SK-N-SH (cell line): ENCODE measurements around the gene TBCCD1. TPM values are rescaled to one million over a fixed set of nuclear protein-coding genes. Genes with fewer than 3 reads are reported as not detected.

Experiments used
- CTCF ChIA-PET: fragments of 300-600, 350-600 bp; formaldehyde crosslinking; extraction: SDS; loops from one replicate; lab custom pipeline; 2021; lab: Yijun Ruan, JAX
- POLR2A ChIA-PET: fragments of 350-600 bp; sonication (Branson Sonifier 250); formaldehyde crosslinking; extraction: SDS; loops from one replicate; lab custom pipeline; 2020; ENCODE audit warnings: antibody characterized with exemption, inconsistent platforms; lab: Yijun Ruan, JAX
- DNase-seq: peaks from one replicate; pipeline ENCODE4 v3.0.0; 2012
- H2AFZ ChIP-seq: fragments of 200-600 bp; sonication (generic); 2 replicates; pipeline ENCODE4 v1.8.1; 2016; ENCODE audit warnings: antibody characterized with exemption, mild to moderate bottlenecking, low read depth
- H3F3A ChIP-seq: fragments of 200-600 bp; sonication (generic); replicated peaks from 2 replicates; pipeline ENCODE3; 2016; ENCODE audit warnings: antibody characterized with exemption, mild to moderate bottlenecking; ENCODE audit not compliant: insufficient read depth
- H3K27ac ChIP-seq, 2 experiments: fragments of 200-500 bp in 1 of 2; fragments of 200-600 bp in 1 of 2; sonication (Bioruptor generic) in 1 of 2; sonication (generic), shearing (Covaris generic) in 1 of 2; 2 replicates each; pipeline versions ENCODE4 v1.5.1 to v1.6.1; 2014 to 2016; ENCODE audit warnings: low read depth in 2 of 2, inconsistent platforms in 1 of 2, low read length in 1 of 2, mild to moderate bottlenecking in 1 of 2, mixed read lengths in 1 of 2
- H3K27me3 ChIP-seq: fragments of 200-600 bp; sonication (generic), shearing (Covaris generic); 2 replicates; pipeline ENCODE4 v1.6.1; 2016; ENCODE audit warnings: mixed run types; ENCODE audit not compliant: insufficient read depth
- H3K36me3 ChIP-seq, 2 experiments: fragments of 200-500 bp in 1 of 2; fragments of 200-600 bp in 1 of 2; sonication (Bioruptor generic) in 1 of 2; sonication (generic) in 1 of 2; replicated peaks in 1 of 2; 2 replicates each; pipeline versions ENCODE3 to v1.5.1; 2014 to 2016; ENCODE audit warnings: low read length in 1 of 2, mild to moderate bottlenecking in 1 of 2; ENCODE audit not compliant: insufficient read depth in 2 of 2, control insufficient read depth in 1 of 2
- H3K4me1 ChIP-seq, 2 experiments: fragments of 200-500 bp in 1 of 2; fragments of 200-600 bp in 1 of 2; sonication (Bioruptor generic) in 1 of 2; sonication (generic), shearing (Covaris generic) in 1 of 2; 2 replicates each; pipeline versions ENCODE4 v1.5.1 to v1.6.1; 2014 to 2016; ENCODE audit warnings: low read depth in 1 of 2, low read length in 1 of 2, mixed run types in 1 of 2; ENCODE audit not compliant: insufficient read depth in 2 of 2, control insufficient read depth in 1 of 2
- H3K4me2 ChIP-seq: fragments of 200-600 bp; sonication (generic), shearing (Covaris generic); 2 replicates; pipeline ENCODE4 v1.6.1; 2017; ENCODE audit warnings: mixed run types
- H3K4me3 ChIP-seq, 2 experiments: fragments of 200-500 bp in 1 of 2; fragments of 200-600 bp in 1 of 2; sonication (Bioruptor generic) in 1 of 2; sonication (generic), shearing (Covaris generic) in 1 of 2; 2 replicates each; pipeline versions ENCODE4 v1.5.1 to v1.8.1; 2014 to 2016; ENCODE audit warnings: low read depth in 2 of 2, inconsistent platforms in 1 of 2, low read length in 1 of 2, mild to moderate bottlenecking in 1 of 2, mixed read lengths in 1 of 2, moderate library complexity in 1 of 2
- H3K79me2 ChIP-seq: fragments of 200-600 bp; sonication (generic); 2 replicates; pipeline ENCODE4 v1.8.1; 2017; ENCODE audit warnings: mild to moderate bottlenecking; ENCODE audit not compliant: insufficient read depth
- H3K9ac ChIP-seq: fragments of 200-600 bp; sonication (generic); 2 replicates; pipeline ENCODE4 v1.6.1; 2017; ENCODE audit warnings: mixed run types
- H3K9me2 ChIP-seq: fragments of 200-600 bp; sonication (generic); 2 replicates; pipeline ENCODE4 v1.6.1; 2017; ENCODE audit warnings: mixed run types
- H3K9me3 ChIP-seq: fragments of 200-600 bp; sonication (generic); 2 replicates; pipeline ENCODE4 v1.6.1; 2017; ENCODE audit warnings: mixed run types, mild to moderate bottlenecking, moderate library complexity
- H4K20me1 ChIP-seq: fragments of 200-600 bp; sonication (generic); 2 replicates; pipeline ENCODE4 v1.6.1; 2017; ENCODE audit warnings: mild to moderate bottlenecking, mixed run types; ENCODE audit not compliant: insufficient read depth
- EP300 ChIP-seq, 2 experiments: IDR thresholded peaks; 2 replicates each; pipeline versions ENCODE4 v1.4.0 to v1.6.1; 2012; ENCODE audit warnings: borderline replicate concordance in 1 of 2, low read depth in 1 of 2, low read length in 1 of 2
- EZH2phosphoT487 ChIP-seq: fragments of 200-600 bp; sonication (generic); IDR thresholded peaks from 2 replicates; pipeline ENCODE4 v1.6.1; 2017; ENCODE audit warnings: low read depth, mixed run types, mild to moderate bottlenecking, antibody characterized with exemption, moderate library complexity, borderline replicate concordance
- FOXJ3 ChIP-seq: sonication (generic); formaldehyde crosslinking; IDR thresholded peaks from 2 replicates; pipeline ENCODE4 v1.5.1; 2020; ENCODE audit warnings: mild to moderate bottlenecking, missing genetic modification reagents
- JUND ChIP-seq: IDR thresholded peaks from 2 replicates; pipeline ENCODE4 v1.4.0; 2012
- MXI1 ChIP-seq: IDR thresholded peaks from 2 replicates; pipeline ENCODE4 v1.6.1; 2012; ENCODE audit warnings: mild to moderate bottlenecking, low read depth, low read length, improper control_type of control experiment
- NFIC ChIP-seq: IDR thresholded peaks from 2 replicates; pipeline ENCODE4 v1.4.0; 2012; ENCODE audit warnings: borderline replicate concordance
- PBX3 ChIP-seq: IDR thresholded peaks from 2 replicates; pipeline ENCODE4; 2012
- POLR2AphosphoS5 ChIP-seq: IDR thresholded peaks from 2 replicates; pipeline ENCODE4 v1.6.1; 2012; ENCODE audit warnings: low read depth, low read length
- RCOR1 ChIP-seq: fragments of 150-350 bp; IDR thresholded peaks from 2 replicates; pipeline ENCODE4 v1.6.1; 2017; ENCODE audit warnings: antibody characterized with exemption, low read length
- RFX5 ChIP-seq: IDR thresholded peaks from 2 replicates; pipeline ENCODE4 v1.6.1; 2012; ENCODE audit warnings: mild to moderate bottlenecking, improper control_type of control experiment, low read length
- RXRA ChIP-seq: IDR thresholded peaks from 2 replicates; pipeline ENCODE4 v1.4.0; 2012; ENCODE audit warnings: low read depth, mild to moderate bottlenecking, borderline replicate concordance
- TAF1 ChIP-seq: IDR thresholded peaks from 2 replicates; pipeline ENCODE4 v1.6.1; 2012; ENCODE audit warnings: low read depth, mild to moderate bottlenecking, low read length, moderate library complexity, borderline replicate concordance
- TCF12 ChIP-seq: IDR thresholded peaks from 2 replicates; pipeline ENCODE4 v1.4.0; 2012
- TEAD4 ChIP-seq: IDR thresholded peaks from 2 replicates; pipeline ENCODE4 v1.4.0; 2012; ENCODE audit warnings: mild to moderate bottlenecking, borderline replicate concordance; ENCODE audit not compliant: insufficient read depth
- YY1 ChIP-seq: IDR thresholded peaks from 2 replicates; pipeline ENCODE4 v1.4.0; 2012; ENCODE audit warnings: low read depth, mild to moderate bottlenecking
- WGBS: methylation state at CpG from one replicate; pipeline ENCODE4 v1.1.6; 2017; ENCODE audit warnings: low lambda C conversion rate; 5-methylcytosine and 5-hydroxymethylcytosine counted together
- polyA plus RNA-seq, 3 experiments: library from polyadenylated mRNA; depleted of rRNA; stranded (reverse); fragments of >200 nt; gene quantifications; 2 replicates each; pipeline ENCODE4 v1.2.3, GENCODE V29; 2012
- TF ChIP-seq, protein P1 (sequence below): IDR thresholded peaks from 2 replicates; pipeline ENCODE4 v1.4.0; 2012; ENCODE audit warnings: low read depth, borderline replicate concordance
- TF ChIP-seq, protein P2 (sequence below): fragments of 150-350 bp; IDR thresholded peaks from 2 replicates; pipeline ENCODE4 v1.6.1; 2016; ENCODE audit warnings: mild to moderate bottlenecking, low read depth, low read length

Gene TBCCD1
- polyA plus RNA-seq, 1 of the 3 experiments (the other 2 are of a cell fraction) = 6.5 TPM

GRCh38 chr3:186529201-186529999 lies 37.7 kb downstream of the TBCCD1 start:
- Histone ChIP-seq H3K4me3 (no peak overlapping the region), H3K9ac (no peak overlapping the region), H3K4me2 (no peak overlapping the region), H3K4me1 (peaks cover 0 to 7% of the 10 kb centered on the region in 2 experiments; a peak in 3 of 4 replicates), H3F3A (no peaks in the 10 kb centered on the region), H3K27me3 (no peaks in the 10 kb centered on the region; the same call in 1 of the 2 replicates), H3K36me3 (no peaks in the 10 kb centered on the region), H2AFZ (no peak overlapping the region), H3K9me2 (no peaks in the 10 kb centered on the region), H3K9me3 (no peaks in the 10 kb centered on the region), H3K79me2 (no peaks in the 10 kb centered on the region), H3K27ac (no peak overlapping the region), H4K20me1 (no peaks in the 10 kb centered on the region)
- POLR2A ChIA-PET = no interaction called here
- CTCF ChIA-PET = interaction anchor here (0.7 to 2.6 kb wide), 2 partner anchors 11 to 270 kb away, joined by 4 to 15 read pairs; no protein-coding TSS in a partner anchor
- no peak for DNase-seq
- 72% methylated on average over 11 of the region's 11 CpGs for WGBS
- TF ChIP-seq, protein P1, sequence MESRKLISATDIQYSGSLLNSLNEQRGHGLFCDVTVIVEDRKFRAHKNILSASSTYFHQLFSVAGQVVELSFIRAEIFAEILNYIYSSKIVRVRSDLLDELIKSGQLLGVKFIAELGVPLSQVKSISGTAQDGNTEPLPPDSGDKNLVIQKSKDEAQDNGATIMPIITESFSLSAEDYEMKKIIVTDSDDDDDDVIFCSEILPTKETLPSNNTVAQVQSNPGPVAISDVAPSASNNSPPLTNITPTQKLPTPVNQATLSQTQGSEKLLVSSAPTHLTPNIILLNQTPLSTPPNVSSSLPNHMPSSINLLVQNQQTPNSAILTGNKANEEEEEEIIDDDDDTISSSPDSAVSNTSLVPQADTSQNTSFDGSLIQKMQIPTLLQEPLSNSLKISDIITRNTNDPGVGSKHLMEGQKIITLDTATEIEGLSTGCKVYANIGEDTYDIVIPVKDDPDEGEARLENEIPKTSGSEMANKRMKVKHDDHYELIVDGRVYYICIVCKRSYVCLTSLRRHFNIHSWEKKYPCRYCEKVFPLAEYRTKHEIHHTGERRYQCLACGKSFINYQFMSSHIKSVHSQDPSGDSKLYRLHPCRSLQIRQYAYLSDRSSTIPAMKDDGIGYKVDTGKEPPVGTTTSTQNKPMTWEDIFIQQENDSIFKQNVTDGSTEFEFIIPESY = no peak
- TF ChIP-seq TAF1 (no peak), PBX3 (no peak), RFX5 (no peak), POLR2AphosphoS5 (no peak), EP300 (IDR thresholded peaks at IDR 0.05; ENCODE audit: borderline replicate concordance in 1 of 2, low read depth in 1 of 2, low read length in 1 of 2) (no peak), NFIC (no peak), EZH2phosphoT487 (no peak), TEAD4 (no peak), FOXJ3 (CRISPR knock-in tag) (no peak), RCOR1 (no peak), JUND (no peak), MXI1 (no peak), YY1 (no peak), TCF12 (no peak)

DNA sequence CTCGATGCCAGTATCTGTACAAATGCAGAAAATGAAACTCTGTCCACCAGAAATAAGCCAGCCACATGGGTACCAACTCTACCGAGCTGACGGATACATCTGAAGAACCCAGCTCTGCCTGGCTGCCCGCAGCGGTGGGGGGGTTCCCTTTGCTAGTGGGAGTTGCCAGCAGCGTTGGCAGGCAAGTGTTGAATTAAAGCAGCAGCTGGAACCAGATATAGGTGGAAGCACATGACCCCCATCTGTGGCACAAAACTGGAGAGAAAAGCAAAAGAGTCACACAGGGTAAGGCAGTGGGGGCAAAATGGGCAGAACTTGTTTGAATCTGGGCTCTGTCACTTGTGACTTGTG lies 40.9 kb downstream of the TBCCD1 start:
- H3K79me2 ChIP-seq = no peaks in the 10 kb centered on the region
- no peak overlapping the region for H2AFZ ChIP-seq
- no peak overlapping the region for H3K27ac ChIP-seq
- H3K9ac ChIP-seq = no peak overlapping the region
- H3K36me3 ChIP-seq = no peaks in the 10 kb centered on the region
- TF ChIP-seq RXRA = no peak
- TF ChIP-seq, protein P2, sequence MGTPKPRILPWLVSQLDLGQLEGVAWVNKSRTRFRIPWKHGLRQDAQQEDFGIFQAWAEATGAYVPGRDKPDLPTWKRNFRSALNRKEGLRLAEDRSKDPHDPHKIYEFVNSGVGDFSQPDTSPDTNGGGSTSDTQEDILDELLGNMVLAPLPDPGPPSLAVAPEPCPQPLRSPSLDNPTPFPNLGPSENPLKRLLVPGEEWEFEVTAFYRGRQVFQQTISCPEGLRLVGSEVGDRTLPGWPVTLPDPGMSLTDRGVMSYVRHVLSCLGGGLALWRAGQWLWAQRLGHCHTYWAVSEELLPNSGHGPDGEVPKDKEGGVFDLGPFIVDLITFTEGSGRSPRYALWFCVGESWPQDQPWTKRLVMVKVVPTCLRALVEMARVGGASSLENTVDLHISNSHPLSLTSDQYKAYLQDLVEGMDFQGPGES = no peak
- H3F3A ChIP-seq = no peaks in the 10 kb centered on the region
- ChIA-PET CTCF (interaction anchor here (0.8 to 0.9 kb wide), 2 partner anchors 9 to 549 kb away, joined by 3 read pairs; no protein-coding TSS in a partner anchor), POLR2A (no interaction called here)
- 61% methylated on average over 6 of the region's 6 CpGs for WGBS
- DNase-seq = no peak
- H3K9me2 ChIP-seq = no peaks in the 10 kb centered on the region
- H4K20me1 ChIP-seq = no peaks in the 10 kb centered on the region
- no peaks in the 10 kb centered on the region for H3K9me3 ChIP-seq
- no peaks in the 10 kb centered on the region; a peak in 2 of 4 replicates for H3K4me1 ChIP-seq
- H3K27me3 ChIP-seq = no peaks in the 10 kb centered on the region; the same call in 1 of the 2 replicates
- no peak overlapping the region for H3K4me3 ChIP-seq
- no peak overlapping the region for H3K4me2 ChIP-seq
